CD4-positive, alpha-beta T cell treated with Interleukin-6 for 4 hours (primary cell): ENCODE results near the gene CAMKMT.
"Not testable (repeated sequence)": the region's sequence is repeated elsewhere in the genome, so short reads cannot be mapped to it uniquely, and the experiment has no call there.

Experiments used
- DNase-seq: peaks from one replicate; pipeline ENCODE4 v3.0.0-alpha.2; 2020; ENCODE audit warnings: mixed read lengths

CAMKMT gene

GRCh38 chr2:44450082-44450481 lies 88.3 kb downstream of the CAMKMT start:
- no peak for DNase-seq

DNA sequence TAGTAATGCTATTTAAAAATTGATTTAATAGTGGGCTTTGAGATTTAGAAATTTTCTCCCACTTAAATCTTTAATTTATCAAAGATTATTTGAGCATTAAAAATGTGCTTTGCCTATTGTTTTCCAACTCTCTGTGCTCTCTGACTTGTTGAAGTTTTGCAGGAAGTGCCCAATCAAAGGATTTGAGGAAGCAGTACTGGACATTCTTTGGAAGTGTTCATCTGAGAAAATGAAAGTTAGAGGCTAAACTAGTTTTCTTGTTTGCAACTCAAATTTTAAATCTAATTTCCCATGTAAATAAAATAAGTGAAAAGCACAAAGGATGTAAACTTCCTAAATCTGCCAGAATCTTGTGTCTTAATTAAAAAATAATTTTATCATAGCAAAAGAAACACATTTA lies 89.1 kb downstream of the CAMKMT start:
- no peak for DNase-seq

GRCh38 chr2:44452069-44452583 lies 90.4 kb downstream of the CAMKMT start:
- DNase-seq, result no peak

DNA sequence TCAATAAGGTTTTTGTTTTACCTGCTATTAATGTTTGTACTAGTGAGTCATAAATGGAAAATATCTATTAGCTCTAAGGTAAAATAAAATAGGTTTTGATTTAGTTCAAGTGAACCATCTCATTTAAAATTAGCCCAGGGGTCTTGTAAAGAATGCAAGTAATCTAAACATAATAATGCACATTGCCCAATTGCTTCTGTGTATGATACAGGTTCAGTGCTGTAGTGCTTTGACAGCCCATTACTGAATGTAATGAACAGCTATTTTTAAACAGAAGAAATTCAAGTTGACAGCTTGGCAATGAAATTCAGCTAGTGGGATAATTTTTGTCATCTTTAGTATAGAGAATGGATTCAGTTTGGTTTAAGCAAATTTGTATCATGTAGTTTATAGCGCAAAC lies 91.5 kb downstream of the CAMKMT start:
- no peak for DNase-seq

DNA sequence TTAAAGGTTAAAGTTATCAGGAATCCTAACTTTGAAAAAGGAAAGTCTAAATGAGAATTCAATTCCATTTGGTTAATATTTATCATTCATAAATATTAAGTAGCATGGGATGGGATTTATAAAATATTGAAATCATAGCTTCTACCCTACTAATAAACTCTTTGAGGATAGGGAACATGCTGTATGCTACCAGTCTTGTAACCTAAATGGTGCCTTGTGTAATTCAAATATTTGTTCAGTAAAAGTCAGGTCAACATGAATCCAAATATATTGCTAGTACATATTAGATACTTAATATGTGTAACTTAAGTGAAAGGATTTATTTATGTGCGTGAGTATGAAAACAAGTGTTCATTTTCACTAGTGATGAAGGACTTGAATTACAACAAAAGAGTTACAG lies 94.1 kb downstream of the CAMKMT start:
- no peak for DNase-seq

GRCh38 chr2:44456946-44457345 lies 95.2 kb downstream of the CAMKMT start:
- DNase-seq, result no peak

- no peak for DNase-seq
Measured at GRCh38 chr2:44459739-44460138, 98.0 kb downstream of the CAMKMT start.

GRCh38 chr2:44462934-44463849 lies 101.4 kb downstream of the CAMKMT start:
- no peak for DNase-seq

DNA sequence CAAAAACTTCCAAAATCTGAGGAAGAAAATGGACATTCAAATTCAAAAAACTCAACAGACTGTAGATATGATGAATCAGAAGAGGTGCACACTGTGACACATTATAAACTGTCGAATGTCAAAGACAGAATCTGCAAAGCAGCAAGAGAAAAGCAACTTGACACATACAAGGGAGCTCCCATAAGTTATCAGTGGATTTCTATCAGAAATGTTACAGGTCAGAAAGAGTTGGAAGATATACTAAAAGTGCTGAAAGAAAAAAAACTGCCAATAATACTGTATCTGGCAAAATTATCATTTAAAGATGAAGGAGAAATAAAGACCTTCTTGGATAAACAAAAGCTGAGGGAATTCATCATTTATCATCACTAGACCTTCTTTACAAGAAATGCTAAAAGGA lies 102.7 kb downstream of the CAMKMT start:
- no peak for DNase-seq

GRCh38 chr2:44470151-44470550 lies 108.4 kb downstream of the CAMKMT start:
- DNase-seq, result no peak

DNA sequence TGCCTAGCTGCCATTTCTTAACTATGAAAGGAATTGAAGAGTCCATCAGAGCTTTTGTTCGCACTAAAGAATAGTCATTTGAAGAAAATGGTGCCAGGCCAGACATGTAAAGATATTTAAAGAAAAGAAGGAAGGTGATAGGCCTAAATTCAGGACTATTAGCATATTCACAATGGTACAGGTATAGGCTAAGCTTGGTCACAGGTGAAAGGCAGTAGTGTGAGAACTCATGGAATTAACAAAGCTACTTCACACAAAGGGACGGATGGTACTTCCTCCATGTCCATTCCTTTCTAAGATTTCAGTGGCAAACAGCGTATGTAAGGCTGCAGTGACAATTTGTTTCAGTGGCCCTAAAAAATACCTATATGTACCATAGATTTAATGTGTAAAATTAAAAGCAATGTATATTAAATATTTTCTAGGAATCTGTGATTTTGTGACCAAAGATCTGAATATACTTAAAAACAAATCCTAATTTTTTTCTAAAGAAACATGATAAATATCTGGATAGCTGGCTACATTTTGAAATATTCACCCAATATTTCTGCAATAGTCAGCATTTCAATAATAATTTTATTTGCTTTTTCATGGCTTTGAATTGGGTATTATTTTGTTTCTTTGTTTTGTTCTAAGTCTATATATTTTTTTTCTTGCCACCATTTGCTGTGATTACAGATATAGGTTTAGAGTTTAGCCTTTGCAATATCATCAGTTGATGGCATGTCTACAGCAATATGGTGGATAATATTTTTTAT lies 116.1 kb downstream of the CAMKMT start:
- no peak for DNase-seq

DNA sequence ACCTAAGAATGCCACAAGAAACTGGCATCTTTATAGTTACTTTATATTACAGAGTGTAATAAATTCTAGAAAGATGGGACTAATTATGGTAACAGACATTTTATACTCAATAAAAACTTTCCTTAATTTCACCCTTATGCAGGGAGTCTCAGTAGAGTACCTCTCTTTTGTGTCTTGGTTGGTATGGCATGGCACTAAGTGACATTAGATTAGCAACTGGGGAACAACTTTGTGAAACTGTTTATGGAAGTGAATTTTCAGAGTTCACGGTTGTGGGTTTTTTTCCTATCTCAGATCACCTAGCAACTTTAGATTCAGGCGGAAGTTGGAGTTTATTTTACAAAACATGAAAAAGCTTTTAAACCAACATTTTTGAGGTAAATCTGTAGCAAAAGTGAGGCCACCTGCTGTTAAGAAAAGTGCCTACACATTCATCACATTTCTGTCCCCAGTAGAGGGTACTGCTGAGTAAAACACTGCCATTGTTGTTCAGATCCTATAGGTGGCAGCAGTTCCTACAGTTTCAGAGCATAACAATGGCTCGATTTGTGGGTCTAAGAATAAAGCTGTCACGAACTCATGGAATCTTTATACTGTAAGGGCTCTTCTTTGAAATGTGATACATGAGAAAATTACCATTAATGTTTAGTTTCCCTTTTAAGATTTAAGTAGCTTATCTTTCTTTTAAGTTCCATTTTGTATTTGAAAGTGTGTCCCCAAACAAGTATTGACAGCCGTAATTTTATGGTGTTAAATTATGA lies 117.6 kb downstream of the CAMKMT start:
- DNase-seq, result peak; percentile 28

- DNase-seq, result no peak
Measured at GRCh38 chr2:44480068-44480467, 118.3 kb downstream of the CAMKMT start.

DNA sequence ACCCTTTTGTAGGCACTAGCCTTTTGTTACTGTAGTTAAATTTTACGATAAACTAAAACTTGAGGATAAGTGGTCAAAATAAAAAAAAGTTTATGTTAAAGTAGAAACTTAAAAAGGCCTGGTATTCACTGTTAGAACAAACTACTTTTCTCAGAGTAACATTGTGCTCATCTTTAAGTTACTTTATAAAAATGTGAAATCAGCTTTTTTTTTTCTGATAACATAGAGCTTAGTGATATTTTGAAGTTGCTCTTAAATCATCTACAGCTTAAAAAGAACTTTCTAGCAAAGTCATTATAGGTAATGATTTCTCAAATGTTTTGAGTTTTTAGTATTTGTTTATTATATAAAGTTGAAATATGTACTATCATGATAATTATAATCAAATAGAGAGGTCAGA lies 125.3 kb downstream of the CAMKMT start:
- DNase-seq, result no peak

GRCh38 chr2:44490726-44491125 lies 129.0 kb downstream of the CAMKMT start:
- no peak for DNase-seq

DNA sequence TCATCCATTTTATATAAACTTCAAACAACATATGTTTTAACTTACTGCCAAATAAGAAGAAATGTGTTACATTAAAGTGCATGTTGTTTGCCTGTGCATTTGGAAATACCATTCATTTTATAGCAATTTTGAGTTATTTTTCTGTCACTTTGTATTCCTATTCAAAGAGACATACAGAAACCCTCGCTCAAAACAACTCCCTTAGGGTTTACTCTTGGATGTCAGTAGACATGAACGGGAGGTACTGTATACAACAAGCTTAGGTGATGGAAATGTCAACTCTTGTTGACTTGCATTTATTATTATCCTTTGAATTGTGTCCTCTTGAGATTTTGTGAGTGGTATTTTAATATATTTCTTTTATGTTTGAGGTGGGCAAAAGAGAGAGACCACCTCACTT lies 132.3 kb downstream of the CAMKMT start:
- no peak for DNase-seq

- DNase-seq, result no peak
Measured at GRCh38 chr2:44495035-44495434, 133.3 kb downstream of the CAMKMT start.

DNA sequence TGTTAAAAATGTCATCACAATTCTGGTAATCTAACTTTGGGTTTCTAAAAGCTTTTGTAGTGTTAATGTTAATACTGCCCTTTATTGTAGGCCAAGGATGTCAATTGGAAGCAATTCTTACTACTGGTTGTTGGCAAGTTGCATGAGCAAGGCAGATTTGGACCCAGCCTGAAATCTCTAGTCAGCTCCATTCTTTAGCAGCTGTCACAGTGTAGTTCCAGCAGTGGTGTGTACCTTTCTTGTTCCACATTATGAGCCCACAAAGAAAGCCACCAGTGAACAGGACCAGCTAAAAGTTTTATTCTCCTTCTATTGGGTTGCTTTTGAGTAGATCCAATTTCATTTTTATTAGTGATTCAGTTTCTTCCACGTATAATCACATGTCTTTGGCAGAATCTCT lies 133.8 kb downstream of the CAMKMT start:
- DNase-seq, result no peak

DNA sequence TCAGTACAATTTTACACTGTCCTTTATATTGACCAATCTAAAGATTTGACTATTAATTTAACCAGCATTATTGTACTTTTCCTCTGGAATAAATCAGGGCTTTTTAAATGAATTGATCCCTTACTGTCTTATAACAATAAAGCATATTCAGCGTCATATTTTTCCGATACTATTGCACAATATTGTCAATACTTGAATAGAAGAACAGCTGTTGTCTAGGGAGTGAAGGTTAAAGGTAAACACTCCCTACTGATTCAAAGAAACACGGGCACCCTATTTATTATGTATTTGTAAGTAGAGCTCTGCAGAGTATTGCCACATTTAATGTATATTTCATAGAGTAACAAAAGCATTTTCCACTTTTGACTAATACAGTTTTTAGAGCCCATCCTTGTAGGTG lies 134.4 kb downstream of the CAMKMT start:
- DNase-seq, result no peak

GRCh38 chr2:44498551-44498950 lies 136.8 kb downstream of the CAMKMT start:
- no peak for DNase-seq

GRCh38 chr2:44505664-44506063 lies 143.9 kb downstream of the CAMKMT start:
- DNase-seq, result not testable (repeated sequence)

- no peak for DNase-seq
Measured at GRCh38 chr2:44510246-44510645, 148.5 kb downstream of the CAMKMT start.

GRCh38 chr2:44515416-44515815 lies 153.7 kb downstream of the CAMKMT start:
- no peak for DNase-seq
